BLaER1 treated with 17β-estradiol and CSF1 and Interleukin-3, amounts not matched to agents 10 nM and 100 nM (cell line): ENCODE results near the gene MAN1C1.

Source experiments
- H3K27ac ChIP-seq, 11 experiments: shearing (Covaris generic); formaldehyde crosslinking; 2 replicates each; pipeline ENCODE4 v1.8.1; 2022
- H3K27me3 ChIP-seq, 11 experiments: shearing (Covaris generic); formaldehyde crosslinking; 2 replicates each; pipeline ENCODE4 v1.8.1; 2022
- H3K36me3 ChIP-seq, 11 experiments: shearing (Covaris generic); formaldehyde crosslinking; 2 replicates each; pipeline ENCODE4 v1.8.1; 2022
- H3K4me1 ChIP-seq, 10 experiments: shearing (Covaris generic); formaldehyde crosslinking; 2 replicates each; pipeline ENCODE4 v1.8.1; 2022
- H3K4me2 ChIP-seq, 11 experiments: shearing (Covaris generic); formaldehyde crosslinking; 2 replicates each; pipeline ENCODE4 v1.8.1; 2022
- H3K4me3 ChIP-seq, 10 experiments: shearing (Covaris generic); formaldehyde crosslinking; 2 replicates each; pipeline ENCODE4 v1.8.1; 2022
- H3K9ac ChIP-seq, 11 experiments: shearing (Covaris generic); formaldehyde crosslinking; 2 replicates each; pipeline ENCODE4 v1.8.1; 2022
- H3K9me3 ChIP-seq, 11 experiments: shearing (Covaris generic); formaldehyde crosslinking; replicated peaks in 1 of 11; 2 replicates each; pipeline ENCODE4 v1.8.1; 2022
- H4K20me1 ChIP-seq, 11 experiments: shearing (Covaris generic); formaldehyde crosslinking; 2 replicates each; pipeline ENCODE4 v1.8.1; 2022
- Cebpa-rat ChIP-seq, 11 experiments: shearing (Covaris generic); IDR thresholded peaks; 2 replicates each; pipeline ENCODE4 v1.8.1; 2022

The MAN1C1 gene

GRCh38 chr1:25770541-25771220 is 154.1 kb downstream of the MAN1C1 start:
- Histone ChIP-seq H3K4me3 (0 out of 20 replicates have a peak overlapping the region, but pooled peaks of 1 of the 10 experiments have one; percentile 3), H3K4me2 (peak overlapping the region; percentile 68 to 96 (median 82)), H3K27me3 (peaks cover 0 to 71% (median 0%) of the 10 kb centered on the region in 11 experiments; a peak in 7 of 22 replicates), H3K9ac (peak overlapping the region in 6 of 11 experiments; percentile 1 to 63 (median 36); a peak in 10 of 22 replicates), H3K9me3 (no peaks in the 10 kb centered on the region), H4K20me1 (peaks cover 0 to 44% (median 3%) of the 10 kb centered on the region in 11 experiments; a peak in 8 of 22 replicates), H3K27ac (peak overlapping the region in 4 of 11 experiments; percentile 39 to 56 (median 45); a peak in 6 of 22 replicates), H3K4me1 (peaks cover 54 to 87% (median 75%) of the 10 kb centered on the region in 10 experiments), H3K36me3 (no peaks in the 10 kb centered on the region)
- no peak for TF ChIP-seq Cebpa-rat (IDR thresholded peaks at IDR 0.05)

DNA sequence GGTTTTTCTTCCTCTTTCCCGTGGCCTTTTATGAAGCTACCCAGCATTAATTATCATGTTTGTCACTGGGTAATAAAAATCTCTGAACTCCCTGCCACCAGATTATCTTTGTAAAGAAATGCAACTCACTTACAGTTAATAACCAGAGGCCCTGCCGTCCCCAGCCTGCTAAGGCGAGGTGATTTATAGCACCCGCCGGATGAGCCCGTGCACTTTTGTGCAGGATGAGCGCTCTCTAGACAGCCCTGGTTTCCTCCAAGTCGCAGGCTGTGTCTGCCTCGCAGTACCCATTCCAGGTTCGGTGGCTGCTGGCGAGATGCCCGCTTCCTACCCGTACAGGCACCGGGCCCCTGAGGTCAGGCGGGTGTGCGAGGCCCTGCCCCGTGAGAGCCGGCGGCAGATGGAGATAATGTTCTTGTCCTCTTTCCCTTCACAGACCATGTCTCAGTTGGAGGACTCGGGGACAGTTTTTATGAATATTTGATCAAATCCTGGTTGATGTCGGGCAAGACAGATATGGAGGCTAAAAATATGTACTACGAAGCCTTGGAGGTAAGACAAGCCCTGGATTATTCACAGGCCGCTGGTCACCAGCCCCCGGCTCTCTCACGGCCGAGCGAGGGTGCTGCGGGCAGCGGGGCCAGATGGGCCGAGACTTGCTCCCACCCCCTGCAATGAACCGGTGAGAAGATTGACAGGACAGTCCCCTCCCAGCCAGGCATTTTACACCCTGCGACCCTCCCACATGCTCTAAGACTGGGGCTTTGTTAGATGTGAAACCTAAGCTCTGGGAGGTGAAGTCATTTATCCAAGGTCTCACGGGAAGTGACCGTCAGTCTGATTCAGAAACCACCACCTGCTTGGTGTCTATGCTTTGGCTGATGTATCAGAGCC is 154.9 kb downstream of the MAN1C1 start:
- Histone ChIP-seq H3K9me3 (no peaks in the 10 kb centered on the region), H3K27me3 (peaks cover 0 to 67% (median 0%) of the 10 kb centered on the region in 11 experiments; a peak in 7 of 22 replicates), H4K20me1 (peaks cover 0 to 40% (median 3%) of the 10 kb centered on the region in 11 experiments; a peak in 8 of 22 replicates), H3K36me3 (no peaks in the 10 kb centered on the region), H3K4me3 (peak overlapping the region in 2 of 10 experiments; percentile 3 to 19; a peak in 2 of 20 replicates), H3K4me2 (peak overlapping the region; percentile 68 to 96 (median 82)), H3K4me1 (peaks cover 51 to 87% (median 75%) of the 10 kb centered on the region in 10 experiments), H3K27ac (peak overlapping the region in 4 of 11 experiments; percentile 39 to 56 (median 45); a peak in 6 of 22 replicates), H3K9ac (peak overlapping the region in 4 of 11 experiments; percentile 15 to 63 (median 54); a peak in 10 of 22 replicates)
- TF ChIP-seq Cebpa-rat (IDR thresholded peaks at IDR 0.05), result no peak

GRCh38 chr1:25772164-25772563 is 155.6 kb downstream of the MAN1C1 start:
- H3K27ac ChIP-seq, result no peak overlapping the region
- peaks cover 0 to 40% (median 0%) of the 10 kb centered on the region in 11 experiments; a peak in 7 of 22 replicates for H4K20me1 ChIP-seq
- peaks cover 47 to 89% (median 75%) of the 10 kb centered on the region in 10 experiments for H3K4me1 ChIP-seq
- peak overlapping the region; percentile 68 to 96 (median 82); a peak in 20 of 22 replicates for H3K4me2 ChIP-seq
- no peaks in the 10 kb centered on the region for H3K36me3 ChIP-seq
- no peak overlapping the region for H3K4me3 ChIP-seq
- peaks cover 0 to 63% (median 0%) of the 10 kb centered on the region in 11 experiments; a peak in 7 of 22 replicates for H3K27me3 ChIP-seq
- H3K9ac ChIP-seq, result no peak overlapping the region
- TF ChIP-seq Cebpa-rat (IDR thresholded peaks at IDR 0.05), result no peak
- no peaks in the 10 kb centered on the region for H3K9me3 ChIP-seq

DNA sequence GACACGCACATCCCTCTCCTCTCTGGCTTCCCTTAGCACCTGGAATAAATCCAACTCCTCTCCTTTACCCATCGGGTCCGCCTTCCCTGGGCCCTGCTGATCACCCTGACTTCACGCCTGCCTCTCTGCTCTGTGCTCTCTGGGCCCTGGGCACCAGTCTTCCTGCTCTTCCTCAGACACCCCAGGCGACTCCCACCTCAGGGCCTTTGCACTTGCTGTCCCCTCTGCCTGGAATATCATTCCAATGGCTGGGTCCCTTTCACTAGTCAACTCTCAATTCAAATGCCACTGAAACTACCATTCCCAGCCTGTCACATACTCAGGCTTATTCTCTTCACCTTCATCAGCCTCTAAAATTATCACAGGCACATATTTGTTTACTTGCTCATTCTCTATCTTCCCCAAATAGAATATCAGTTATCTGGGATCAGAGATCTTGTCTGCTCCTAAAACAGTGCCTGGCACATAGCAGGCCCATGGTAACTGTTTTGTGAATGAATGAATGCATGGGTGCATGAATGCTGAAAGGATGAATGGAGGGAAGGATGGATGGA is 156.2 kb downstream of the MAN1C1 start:
- Histone ChIP-seq H3K4me3 (no peak overlapping the region), H3K27me3 (peaks cover 0 to 63% (median 0%) of the 10 kb centered on the region in 11 experiments; a peak in 7 of 22 replicates), H3K9me3 (no peaks in the 10 kb centered on the region), H3K36me3 (no peaks in the 10 kb centered on the region), H3K9ac (no peak overlapping the region), H3K4me1 (peaks cover 47 to 91% (median 76%) of the 10 kb centered on the region in 10 experiments), H3K27ac (no peak overlapping the region), H4K20me1 (peaks cover 0 to 41% (median 0%) of the 10 kb centered on the region in 11 experiments; a peak in 7 of 22 replicates), H3K4me2 (peak overlapping the region in 6 of 11 experiments; percentile 70 to 96 (median 90); a peak in 10 of 22 replicates)
- no peak for TF ChIP-seq Cebpa-rat (IDR thresholded peaks at IDR 0.05)

GRCh38 chr1:25773441-25774125 is 157.0 kb downstream of the MAN1C1 start:
- no peak overlapping the region for H3K27ac ChIP-seq
- peaks cover 0 to 63% (median 0%) of the 10 kb centered on the region in 11 experiments; a peak in 7 of 22 replicates for H3K27me3 ChIP-seq
- H4K20me1 ChIP-seq, result peaks cover 0 to 41% (median 0%) of the 10 kb centered on the region in 11 experiments; a peak in 7 of 22 replicates
- no peaks in the 10 kb centered on the region for H3K9me3 ChIP-seq
- peak overlapping the region in 8 of 11 experiments; percentile 70 to 82 (median 75); a peak in 15 of 22 replicates for H3K4me2 ChIP-seq
- no peaks in the 10 kb centered on the region for H3K36me3 ChIP-seq
- TF ChIP-seq Cebpa-rat (IDR thresholded peaks at IDR 0.05), result no peak
- peaks cover 47 to 90% (median 76%) of the 10 kb centered on the region in 10 experiments for H3K4me1 ChIP-seq
- no peak overlapping the region; a peak in 1 of 22 replicates for H3K9ac ChIP-seq
- no peak overlapping the region for H3K4me3 ChIP-seq

DNA sequence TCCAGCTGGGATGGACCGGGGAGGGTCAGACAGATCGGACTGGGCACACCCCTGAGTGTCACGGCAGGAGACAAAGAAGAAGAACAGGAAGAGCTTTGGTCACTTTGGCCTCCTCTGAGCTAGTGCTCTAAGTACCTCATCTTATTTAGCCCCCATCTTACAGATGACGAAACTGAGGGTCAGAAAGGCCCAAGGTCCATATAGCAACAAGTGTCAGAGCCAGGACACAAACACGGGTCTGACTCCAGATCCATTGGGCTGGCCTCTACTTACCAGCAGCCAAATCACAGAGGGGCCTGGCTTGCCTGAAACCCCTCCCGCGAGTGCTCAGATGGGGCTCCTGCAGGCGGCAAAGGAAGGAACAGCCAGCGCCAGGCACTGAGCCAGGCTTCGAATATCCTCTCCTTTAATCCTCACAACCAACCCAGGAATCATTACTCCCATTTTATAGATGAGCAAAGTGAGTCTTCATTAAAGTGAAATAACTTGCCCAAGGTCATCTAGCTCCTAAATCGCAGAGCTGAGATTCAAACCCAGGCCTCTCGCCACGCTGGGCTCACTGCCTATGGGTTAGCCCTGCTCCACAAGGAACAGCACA is 157.7 kb downstream of the MAN1C1 start:
- H3K4me2 ChIP-seq, result peak overlapping the region; percentile 66 to 82 (median 75); a peak in 21 of 22 replicates
- H3K4me1 ChIP-seq, result peaks cover 47 to 84% (median 71%) of the 10 kb centered on the region in 10 experiments
- H3K27me3 ChIP-seq, result peaks cover 0 to 63% (median 0%) of the 10 kb centered on the region in 11 experiments; a peak in 7 of 22 replicates
- peaks cover 0 to 41% (median 0%) of the 10 kb centered on the region in 11 experiments; a peak in 7 of 22 replicates for H4K20me1 ChIP-seq
- H3K9me3 ChIP-seq, result no peaks in the 10 kb centered on the region
- H3K4me3 ChIP-seq, result no peak overlapping the region
- peak overlapping the region in 3 of 11 experiments; percentile 1 to 41 (median 39); a peak in 1 of 22 replicates for H3K9ac ChIP-seq
- peak overlapping the region in 2 of 11 experiments; percentile 16 to 37; a peak in 2 of 22 replicates for H3K27ac ChIP-seq
- TF ChIP-seq Cebpa-rat (IDR thresholded peaks at IDR 0.05), result no peak
- H3K36me3 ChIP-seq, result no peaks in the 10 kb centered on the region
